ENCODE results near the gene TSN.

TSN gene

DNA sequence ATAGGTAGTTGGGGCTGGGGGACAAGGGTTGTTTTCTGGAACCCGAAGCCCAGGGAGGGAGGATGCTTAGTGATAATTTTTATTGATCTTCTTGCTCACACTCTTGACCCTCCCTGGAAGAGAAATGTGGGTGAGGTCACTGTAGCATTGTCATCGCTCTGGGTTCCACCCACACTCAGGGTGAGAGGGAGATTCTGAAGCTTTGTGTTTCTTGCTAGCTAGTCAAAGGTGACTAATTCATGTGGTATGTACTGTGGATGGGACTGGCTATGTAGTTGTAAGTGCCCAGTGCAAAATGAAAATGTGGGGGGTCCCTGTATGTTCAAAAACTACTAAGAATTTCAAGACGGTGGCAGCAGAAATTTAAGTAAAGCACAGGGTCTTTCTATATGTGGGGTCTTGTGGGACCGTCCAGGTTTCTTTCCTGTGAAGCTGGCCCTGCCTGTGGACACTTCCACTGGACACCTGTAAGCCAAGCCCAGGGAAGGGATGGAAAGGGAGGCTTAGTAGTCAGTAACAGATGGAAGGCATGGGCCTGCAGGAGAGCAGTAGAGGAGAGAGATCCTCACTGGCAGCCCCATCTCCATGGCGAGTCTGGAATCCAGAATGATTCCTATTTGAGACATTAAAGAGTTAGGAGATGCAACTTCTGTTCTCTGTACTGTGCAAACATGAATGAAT lies 35.0 kb downstream of the TSN start:
- TF ChIP-seq ZFX (IDR thresholded peaks at IDR 0.05; ENCODE audit: borderline replicate concordance) = no peak
- TF ChIP-seq, protein P1, sequence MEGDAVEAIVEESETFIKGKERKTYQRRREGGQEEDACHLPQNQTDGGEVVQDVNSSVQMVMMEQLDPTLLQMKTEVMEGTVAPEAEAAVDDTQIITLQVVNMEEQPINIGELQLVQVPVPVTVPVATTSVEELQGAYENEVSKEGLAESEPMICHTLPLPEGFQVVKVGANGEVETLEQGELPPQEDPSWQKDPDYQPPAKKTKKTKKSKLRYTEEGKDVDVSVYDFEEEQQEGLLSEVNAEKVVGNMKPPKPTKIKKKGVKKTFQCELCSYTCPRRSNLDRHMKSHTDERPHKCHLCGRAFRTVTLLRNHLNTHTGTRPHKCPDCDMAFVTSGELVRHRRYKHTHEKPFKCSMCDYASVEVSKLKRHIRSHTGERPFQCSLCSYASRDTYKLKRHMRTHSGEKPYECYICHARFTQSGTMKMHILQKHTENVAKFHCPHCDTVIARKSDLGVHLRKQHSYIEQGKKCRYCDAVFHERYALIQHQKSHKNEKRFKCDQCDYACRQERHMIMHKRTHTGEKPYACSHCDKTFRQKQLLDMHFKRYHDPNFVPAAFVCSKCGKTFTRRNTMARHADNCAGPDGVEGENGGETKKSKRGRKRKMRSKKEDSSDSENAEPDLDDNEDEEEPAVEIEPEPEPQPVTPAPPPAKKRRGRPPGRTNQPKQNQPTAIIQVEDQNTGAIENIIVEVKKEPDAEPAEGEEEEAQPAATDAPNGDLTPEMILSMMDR (IDR thresholded peaks at IDR 0.05) = no peak
- no peak overlapping the region for H3K27ac ChIP-seq

DNA sequence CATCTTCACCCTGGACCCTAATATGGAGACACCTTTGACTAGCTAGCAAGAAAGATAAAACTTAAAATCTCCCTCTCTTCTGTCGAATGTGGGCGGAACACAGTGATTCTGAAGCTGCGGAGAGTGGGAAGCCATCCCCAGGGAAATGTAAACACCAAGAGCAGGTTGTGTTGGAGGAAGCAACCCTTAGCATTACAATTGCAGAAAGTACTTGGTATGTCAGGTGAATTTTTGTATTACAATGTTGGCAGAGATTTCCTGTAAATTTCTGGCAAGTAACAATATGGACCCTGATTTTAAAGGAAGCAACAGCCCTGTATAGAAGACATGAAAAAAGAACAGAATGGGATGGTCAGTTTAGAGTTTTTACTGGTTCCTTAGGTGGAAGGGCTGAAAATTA lies 35.8 kb downstream of the TSN start:
- H3K27ac ChIP-seq = no peak overlapping the region

DNA sequence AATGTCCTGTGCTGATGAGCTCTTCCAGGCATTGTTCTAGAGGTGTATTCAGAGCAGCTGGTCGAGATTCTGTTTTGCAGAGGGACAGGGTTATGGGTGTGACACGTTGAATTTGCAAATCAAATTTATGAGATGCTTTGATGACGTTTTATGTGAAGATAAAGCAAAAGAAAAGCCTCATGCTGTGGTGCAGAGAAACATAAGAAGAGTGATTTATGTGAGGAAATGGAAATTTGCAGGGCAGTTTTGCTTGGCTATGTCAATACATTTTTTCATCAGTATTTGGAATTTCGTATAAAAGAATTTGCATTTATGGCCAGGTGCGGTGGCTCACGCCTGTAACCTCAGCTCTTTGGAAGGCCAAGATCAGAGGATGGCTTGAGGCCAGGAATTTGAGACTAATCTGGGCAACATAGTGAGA lies 36.4 kb downstream of the TSN start:
- TF ChIP-seq, protein P1 (IDR thresholded peaks at IDR 0.05) = no peak
- TF ChIP-seq ZFX (IDR thresholded peaks at IDR 0.05; ENCODE audit: borderline replicate concordance) = no peak
- no peak overlapping the region for H3K27ac ChIP-seq

More for the DNA sequence above, 35.8 kb downstream of the TSN start:
- TF ChIP-seq, protein P1 (IDR thresholded peaks at IDR 0.05) = no peak
- no peak for TF ChIP-seq ZFX (IDR thresholded peaks at IDR 0.05; ENCODE audit: borderline replicate concordance)

DNA sequence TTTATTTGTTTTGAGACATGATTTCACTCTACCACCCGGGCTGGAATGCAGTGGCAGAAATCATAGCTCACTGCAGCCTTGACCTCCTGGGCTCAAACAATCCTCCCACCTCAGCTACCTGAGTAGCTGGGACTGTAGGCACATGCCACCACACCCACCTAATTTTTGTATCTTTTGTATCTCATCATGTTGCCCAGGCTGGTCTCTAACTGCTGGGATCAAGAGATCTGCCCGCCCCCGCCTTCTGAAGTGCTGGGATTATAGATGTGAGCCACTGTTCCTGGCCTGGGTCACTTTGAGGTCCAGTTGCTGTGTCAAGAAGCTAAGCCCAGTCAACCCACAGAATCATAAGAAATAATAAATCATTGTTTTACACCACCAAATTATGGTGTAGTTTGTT lies 38.4 kb downstream of the TSN start:
- TF ChIP-seq ZFX (IDR thresholded peaks at IDR 0.05; ENCODE audit: borderline replicate concordance) = no peak
- TF ChIP-seq, protein P1 (IDR thresholded peaks at IDR 0.05) = no peak
- H3K27ac ChIP-seq = no peak overlapping the region

DNA sequence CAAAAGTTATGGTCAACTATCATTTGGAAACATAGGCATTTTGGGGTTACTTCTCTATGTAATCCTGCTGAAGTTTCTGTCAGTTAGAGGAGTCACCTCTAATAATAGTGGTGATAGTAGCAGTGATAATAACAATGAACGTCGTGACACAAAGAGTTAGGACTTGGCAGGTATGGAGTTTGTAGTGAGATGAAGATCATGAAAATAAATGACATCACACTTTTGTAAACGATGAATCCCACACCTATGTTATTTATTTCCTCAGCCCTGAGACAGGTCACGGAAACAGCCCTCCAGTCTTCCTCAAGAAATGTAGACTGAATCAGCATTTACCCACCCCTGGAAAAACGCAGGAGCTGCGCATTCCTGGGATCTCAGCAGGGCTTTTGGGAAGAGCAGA lies 38.8 kb downstream of the TSN start:
- no peak for TF ChIP-seq ZFX (IDR thresholded peaks at IDR 0.05; ENCODE audit: borderline replicate concordance)
- TF ChIP-seq, protein P1 (IDR thresholded peaks at IDR 0.05) = no peak
- H3K27ac ChIP-seq = no peak overlapping the region

DNA sequence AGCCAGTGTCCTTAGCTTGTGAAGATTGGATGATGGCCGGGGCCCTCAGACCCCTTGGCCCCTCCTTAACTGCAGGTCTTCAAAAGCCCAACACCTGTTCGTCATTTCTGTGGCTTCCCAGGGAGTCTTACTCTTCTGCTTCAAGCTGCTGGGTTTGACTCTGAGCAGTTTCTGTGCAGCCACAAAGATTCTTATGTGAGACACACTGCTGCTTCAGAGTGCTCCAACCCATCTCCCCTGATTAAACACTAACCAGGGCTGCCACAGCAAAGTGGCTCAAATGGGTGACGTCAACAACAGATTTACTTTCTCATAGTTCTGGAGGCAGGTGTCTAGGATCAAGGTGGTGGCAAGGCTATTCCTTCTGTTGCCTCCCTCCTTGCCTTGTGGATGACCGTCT lies 40.8 kb downstream of the TSN start:
- TF ChIP-seq, protein P1 (IDR thresholded peaks at IDR 0.05) = no peak
- no peak for TF ChIP-seq ZFX (IDR thresholded peaks at IDR 0.05; ENCODE audit: borderline replicate concordance)
- no peak overlapping the region for H3K27ac ChIP-seq

DNA sequence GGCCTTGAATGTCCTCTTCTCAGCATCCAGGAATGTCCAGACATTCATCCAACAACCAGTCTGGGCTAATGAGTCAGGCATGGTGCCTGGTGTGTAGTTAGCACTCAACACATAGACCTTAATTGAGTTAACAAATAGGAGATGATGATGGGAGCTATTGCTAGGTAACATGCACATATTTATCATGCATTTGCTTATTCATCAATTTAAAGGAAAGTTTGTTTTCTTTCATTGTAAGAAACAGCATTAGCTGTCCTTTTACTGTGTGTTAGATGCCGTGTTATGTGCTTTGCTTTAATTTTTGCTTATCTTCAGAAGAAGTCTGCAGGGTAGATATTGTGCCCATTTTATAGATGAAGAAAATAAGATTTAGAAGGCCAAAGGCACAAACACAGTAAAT lies 43.2 kb downstream of the TSN start:
- H3K27ac ChIP-seq = no peak overlapping the region
- TF ChIP-seq, protein P1 (IDR thresholded peaks at IDR 0.05) = no peak
- no peak for TF ChIP-seq ZFX (IDR thresholded peaks at IDR 0.05; ENCODE audit: borderline replicate concordance)

Measured in 22Rv1 (cell line).